Panc1 (cell line): Measurements from ENCODE around the gene KCNA10.

Source experiments
- POLR2AphosphoS5 ChIP-seq: IDR thresholded peaks from 2 replicates; pipeline ENCODE4 v1.6.1; 2012; ENCODE audit warnings: mild to moderate bottlenecking, low read depth, low read length, moderate library complexity
- REST ChIP-seq, 2 experiments: IDR thresholded peaks; 2 replicates each; pipeline ENCODE4 v1.6.1; 2011 to 2012; ENCODE audit warnings: low read depth in 2 of 2, control low read depth in 1 of 2, low read length in 1 of 2, mild to moderate bottlenecking in 1 of 2, moderate library complexity in 1 of 2; ENCODE audit not compliant: insufficient read depth in 1 of 2
- SIN3A ChIP-seq: IDR thresholded peaks from 2 replicates; pipeline ENCODE4 v1.6.1; 2012; ENCODE audit warnings: low read depth, mild to moderate bottlenecking, low read length, moderate library complexity, borderline replicate concordance; ENCODE audit not compliant: insufficient read depth
- TCF7L2 ChIP-seq: IDR thresholded peaks from 2 replicates; pipeline ENCODE4 v1.6.1; 2011; ENCODE audit warnings: mild to moderate bottlenecking, low read depth, low read length, inconsistent platforms
- TF ChIP-seq, protein P1 (sequence below): fragments of 450-650 bp; IDR thresholded peaks from 2 replicates; pipeline ENCODE4 v1.5.1; 2017; ENCODE audit warnings: mild to moderate bottlenecking

GRCh38 chr1:110475362-110476027 lies 43.5 kb downstream of the KCNA10 start:
- TF ChIP-seq, protein P1, sequence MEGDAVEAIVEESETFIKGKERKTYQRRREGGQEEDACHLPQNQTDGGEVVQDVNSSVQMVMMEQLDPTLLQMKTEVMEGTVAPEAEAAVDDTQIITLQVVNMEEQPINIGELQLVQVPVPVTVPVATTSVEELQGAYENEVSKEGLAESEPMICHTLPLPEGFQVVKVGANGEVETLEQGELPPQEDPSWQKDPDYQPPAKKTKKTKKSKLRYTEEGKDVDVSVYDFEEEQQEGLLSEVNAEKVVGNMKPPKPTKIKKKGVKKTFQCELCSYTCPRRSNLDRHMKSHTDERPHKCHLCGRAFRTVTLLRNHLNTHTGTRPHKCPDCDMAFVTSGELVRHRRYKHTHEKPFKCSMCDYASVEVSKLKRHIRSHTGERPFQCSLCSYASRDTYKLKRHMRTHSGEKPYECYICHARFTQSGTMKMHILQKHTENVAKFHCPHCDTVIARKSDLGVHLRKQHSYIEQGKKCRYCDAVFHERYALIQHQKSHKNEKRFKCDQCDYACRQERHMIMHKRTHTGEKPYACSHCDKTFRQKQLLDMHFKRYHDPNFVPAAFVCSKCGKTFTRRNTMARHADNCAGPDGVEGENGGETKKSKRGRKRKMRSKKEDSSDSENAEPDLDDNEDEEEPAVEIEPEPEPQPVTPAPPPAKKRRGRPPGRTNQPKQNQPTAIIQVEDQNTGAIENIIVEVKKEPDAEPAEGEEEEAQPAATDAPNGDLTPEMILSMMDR: no peak
- TF ChIP-seq POLR2AphosphoS5 (no peak), REST (IDR thresholded peaks at IDR 0.05; ENCODE audit: insufficient read depth in 1 of 2, low read depth in 2 of 2, low read length in 1 of 2) (no peak), TCF7L2 (no peak), SIN3A (no peak)
